Caco-2 (cell line): ENCODE data around the gene RPL38. TPM values are rescaled to one million over a fixed set of nuclear protein-coding genes. Genes with fewer than 3 reads are reported as not detected.

Experiments
- BruUV-seq: library from RNA; stranded (reverse); fragments of 400-500 nt; replicated peaks from 2 replicates; lab custom pipeline; 2021; lab: Mats Ljungman, UMichigan
- CTCF ChIA-PET: fragments of 300-600 bp; sonication (Branson Sonifier 250); formaldehyde crosslinking; loops from one replicate; lab custom pipeline; 2022; ENCODE audit warnings: antibody characterized with exemption; lab: Charles Lee
- POLR2A ChIA-PET: fragments of 300-600 bp; sonication (Branson Sonifier 250); formaldehyde crosslinking; loops from one replicate; lab custom pipeline; 2022; ENCODE audit warnings: antibody characterized with exemption; lab: Charles Lee
- DNase-seq, 2 experiments: peaks; one replicate each; pipeline versions ENCODE4 v3.0.0 to v3.0.0-alpha.2; 2020 to 2022
- H3K27me3 ChIP-seq: replicated peaks from 2 replicates; pipeline ENCODE4 v1.6.0; 2011; ENCODE audit warnings: low read length; ENCODE audit not compliant: control insufficient read depth, insufficient read depth
- H3K36me3 ChIP-seq: 2 replicates; pipeline ENCODE4 v1.5.1; 2011; ENCODE audit warnings: low read length; ENCODE audit not compliant: control insufficient read depth, insufficient read depth
- H3K4me1 ChIP-seq: fragments of 250-450 bp; sonication (Bioruptor Pico); 2 replicates; pipeline ENCODE4 v1.5.1; 2020; ENCODE audit warnings: mild to moderate bottlenecking
- H3K4me3 ChIP-seq: 2 replicates; pipeline ENCODE4 v1.5.1; 2011; ENCODE audit warnings: low read depth, mild to moderate bottlenecking, control low read depth, low read length
- H3K9me3 ChIP-seq: fragments of 250-450 bp; sonication (Bioruptor Pico); 2 replicates; pipeline ENCODE4 v1.5.1; 2020; ENCODE audit warnings: mild to moderate bottlenecking, moderate library complexity
- H3K27ac Mint-ChIP-seq: one replicate; pipeline ENCODE4 v1.8.0; 2022; ENCODE audit warnings: mixed read lengths; ENCODE audit not compliant: unreplicated experiment
- H3K27me3 Mint-ChIP-seq: one replicate; pipeline ENCODE4 v1.8.0; 2022; ENCODE audit warnings: mixed read lengths; ENCODE audit not compliant: insufficient read depth, unreplicated experiment
- H3K36me3 Mint-ChIP-seq: one replicate; pipeline ENCODE4 v1.8.0; 2022; ENCODE audit warnings: mild to moderate bottlenecking, mixed read lengths; ENCODE audit not compliant: insufficient read depth, unreplicated experiment
- H3K4me1 Mint-ChIP-seq: one replicate; pipeline ENCODE4 v1.8.0; 2022; ENCODE audit warnings: low read depth, mixed read lengths; ENCODE audit not compliant: unreplicated experiment
- H3K4me3 Mint-ChIP-seq: one replicate; pipeline ENCODE4 v1.8.0; 2022; ENCODE audit warnings: mild to moderate bottlenecking, moderate library complexity, mixed read lengths; ENCODE audit not compliant: unreplicated experiment
- H3K9me3 Mint-ChIP-seq: one replicate; pipeline ENCODE4 v1.8.0; 2022; ENCODE audit warnings: mixed read lengths; ENCODE audit not compliant: unreplicated experiment
- intact Hi-C: fragments of 100-400 bp; cut with micrococcal nuclease; formaldehyde crosslinking; loops from one replicate; pipeline ENCODE4 v1.10.0; 2022; ENCODE audit not compliant: unreplicated experiment
- total RNA-seq: library from RNA; stranded (reverse); gene quantifications from 2 replicates; pipeline ENCODE4 v1.2.3, GENCODE V29; 2022
- TF ChIP-seq, protein P1 (sequence below), 2 experiments: fragments of 200-600 bp in 1 of 2; IDR thresholded peaks; 1 replicate in 1 of 2; 2 replicates in 1 of 2; pipeline versions ENCODE4 v1.5.1 to v1.8.0; 2011 to 2022; ENCODE audit warnings: antibody characterized with exemption in 1 of 2, control low read depth in 1 of 2, inconsistent platforms in 1 of 2, low read depth in 1 of 2, low read length in 1 of 2, mild to moderate bottlenecking in 1 of 2, moderate library complexity in 1 of 2; ENCODE audit not compliant: insufficient read depth in 1 of 2, severe bottlenecking in 1 of 2, unreplicated experiment in 1 of 2

Gene RPL38
- total RNA-seq, 1 experiment from 2014 or later, result 1,319 TPM

DNA sequence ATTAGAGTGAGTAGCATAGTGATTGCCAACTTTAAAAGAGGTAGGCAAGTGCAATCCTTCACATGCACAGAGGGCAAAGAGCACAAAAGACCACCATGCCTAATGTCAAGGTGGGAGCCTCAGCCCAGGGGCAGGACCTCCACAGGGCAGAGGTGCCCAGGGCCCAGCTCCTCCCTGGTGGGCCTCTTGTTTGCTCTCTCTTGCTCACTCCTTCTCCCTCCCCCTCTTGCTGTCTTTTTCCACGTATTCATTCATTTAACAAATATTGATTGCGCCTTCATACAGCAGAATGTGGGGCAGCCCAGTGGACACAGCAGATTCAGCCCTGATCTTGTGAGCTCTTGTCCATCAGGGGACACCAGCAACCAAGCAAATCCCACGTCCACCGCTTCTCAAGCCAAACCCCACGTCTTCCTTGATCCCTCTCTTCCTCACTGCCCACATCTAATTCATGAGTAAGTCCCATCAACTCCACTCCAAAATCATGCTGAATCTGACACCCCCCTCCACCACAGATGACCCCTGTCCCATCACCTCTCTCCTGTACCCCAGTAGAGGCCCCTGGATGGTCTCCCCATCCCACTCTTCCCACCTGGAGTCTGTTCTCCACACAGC lies 44.1 kb upstream of the RPL38 start:
- intact Hi-C loops, result no loop called here
- Histone ChIP-seq H3K27me3 (no peaks in the 10 kb centered on the region), H3K36me3 (no peaks in the 10 kb centered on the region), H3K4me1 (no peaks in the 10 kb centered on the region), H3K9me3 (no peaks in the 10 kb centered on the region; the same call in 1 of the 2 replicates), H3K4me3 (no peak overlapping the region)
- no TSS peak for BruUV-seq
- H3K4me3 Mint-ChIP-seq, result no peak overlapping the region
- TF ChIP-seq, protein P1, sequence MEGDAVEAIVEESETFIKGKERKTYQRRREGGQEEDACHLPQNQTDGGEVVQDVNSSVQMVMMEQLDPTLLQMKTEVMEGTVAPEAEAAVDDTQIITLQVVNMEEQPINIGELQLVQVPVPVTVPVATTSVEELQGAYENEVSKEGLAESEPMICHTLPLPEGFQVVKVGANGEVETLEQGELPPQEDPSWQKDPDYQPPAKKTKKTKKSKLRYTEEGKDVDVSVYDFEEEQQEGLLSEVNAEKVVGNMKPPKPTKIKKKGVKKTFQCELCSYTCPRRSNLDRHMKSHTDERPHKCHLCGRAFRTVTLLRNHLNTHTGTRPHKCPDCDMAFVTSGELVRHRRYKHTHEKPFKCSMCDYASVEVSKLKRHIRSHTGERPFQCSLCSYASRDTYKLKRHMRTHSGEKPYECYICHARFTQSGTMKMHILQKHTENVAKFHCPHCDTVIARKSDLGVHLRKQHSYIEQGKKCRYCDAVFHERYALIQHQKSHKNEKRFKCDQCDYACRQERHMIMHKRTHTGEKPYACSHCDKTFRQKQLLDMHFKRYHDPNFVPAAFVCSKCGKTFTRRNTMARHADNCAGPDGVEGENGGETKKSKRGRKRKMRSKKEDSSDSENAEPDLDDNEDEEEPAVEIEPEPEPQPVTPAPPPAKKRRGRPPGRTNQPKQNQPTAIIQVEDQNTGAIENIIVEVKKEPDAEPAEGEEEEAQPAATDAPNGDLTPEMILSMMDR (IDR thresholded peaks at IDR 0.05; ENCODE audit: insufficient read depth in 1 of 2, low read depth in 1 of 2, low read length in 1 of 2, severe bottlenecking in 1 of 2, unreplicated experiment in 1 of 2), result no peak
- POLR2A ChIA-PET, result no interaction called here
- H3K9me3 Mint-ChIP-seq, result no peaks in the 10 kb centered on the region
- H3K27me3 Mint-ChIP-seq, result peaks cover 15% of the 10 kb centered on the region
- CTCF ChIA-PET, result no interaction called here
- DNase-seq, result no peak
- no peaks in the 10 kb centered on the region for H3K36me3 Mint-ChIP-seq
- H3K4me1 Mint-ChIP-seq, result no peaks in the 10 kb centered on the region
- H3K27ac Mint-ChIP-seq, result no peak overlapping the region

DNA sequence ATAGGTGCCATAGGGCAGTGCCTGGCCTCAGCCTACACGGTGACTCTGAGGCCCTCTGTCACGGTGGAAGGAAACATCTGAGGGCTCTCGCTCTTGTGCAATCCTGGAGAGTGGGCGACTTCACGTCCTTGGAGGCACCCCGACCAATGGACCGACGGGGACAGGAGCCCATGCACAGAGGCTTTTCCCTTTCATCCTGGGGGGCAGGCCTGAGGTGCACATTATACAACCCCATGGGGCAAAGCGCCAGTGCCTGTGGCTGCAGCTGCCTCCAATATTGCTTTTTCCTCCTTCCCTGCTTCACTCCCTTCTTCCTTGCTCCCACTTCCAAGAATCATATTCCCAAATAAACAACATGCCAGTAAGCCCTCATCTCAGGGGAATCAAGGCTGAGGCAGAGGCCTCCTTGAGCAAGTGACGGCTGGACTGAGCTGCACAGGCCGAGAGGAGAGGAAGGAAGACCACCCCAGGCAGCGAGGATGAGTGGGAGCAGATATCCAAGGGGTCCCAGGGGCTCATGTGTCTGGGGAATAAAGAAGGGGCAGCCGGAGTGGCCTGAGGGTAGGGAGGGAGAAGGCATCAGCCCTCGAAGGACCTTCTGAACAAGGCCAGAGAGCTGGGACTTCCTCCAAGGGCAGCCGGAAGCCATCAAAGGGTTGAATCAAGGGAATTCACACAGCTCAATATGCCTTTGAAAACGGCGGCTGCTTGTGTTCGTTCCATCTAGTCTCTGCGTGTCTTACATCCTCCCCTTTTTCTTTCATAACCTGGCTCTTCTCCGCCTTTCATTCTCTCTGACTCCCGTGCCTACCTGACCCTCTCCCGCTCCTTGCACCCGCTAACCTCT lies 42.6 kb upstream of the RPL38 start:
- no peak overlapping the region for H3K27ac Mint-ChIP-seq
- Histone ChIP-seq H3K4me3 (no peak overlapping the region), H3K27me3 (no peaks in the 10 kb centered on the region), H3K9me3 (no peaks in the 10 kb centered on the region; the same call in 1 of the 2 replicates), H3K4me1 (no peaks in the 10 kb centered on the region), H3K36me3 (no peaks in the 10 kb centered on the region)
- no TSS peak for BruUV-seq
- ChIA-PET POLR2A (no interaction called here), CTCF (no interaction called here)
- no peaks in the 10 kb centered on the region for H3K36me3 Mint-ChIP-seq
- H3K27me3 Mint-ChIP-seq, result peaks cover 10% of the 10 kb centered on the region
- no peak overlapping the region for H3K4me3 Mint-ChIP-seq
- TF ChIP-seq, protein P1 (IDR thresholded peaks at IDR 0.05; ENCODE audit: insufficient read depth in 1 of 2, low read depth in 1 of 2, low read length in 1 of 2, severe bottlenecking in 1 of 2, unreplicated experiment in 1 of 2), result no peak
- intact Hi-C loops, result no loop called here
- H3K9me3 Mint-ChIP-seq, result no peaks in the 10 kb centered on the region
- H3K4me1 Mint-ChIP-seq, result no peaks in the 10 kb centered on the region
- no peak for DNase-seq

DNA sequence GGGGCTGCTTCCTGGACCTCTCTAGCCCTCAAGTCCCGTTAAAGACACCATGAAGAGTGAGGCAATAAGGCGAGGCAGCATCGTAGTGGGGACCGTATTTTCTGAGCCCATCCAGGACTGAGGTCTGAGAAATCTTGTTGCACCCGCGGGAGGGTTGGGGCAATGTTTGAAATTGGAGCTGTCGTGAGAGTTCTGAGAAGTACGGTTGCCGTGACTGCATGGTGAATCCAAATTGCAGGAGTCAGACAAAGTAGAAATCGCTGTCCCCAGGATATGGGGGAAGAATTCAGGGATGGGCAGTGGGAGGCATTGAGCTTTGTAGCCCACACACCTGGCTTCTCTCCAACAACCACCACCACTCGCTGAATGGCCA lies 42.0 kb upstream of the RPL38 start:
- Mint-ChIP-seq H3K4me1 (no peaks in the 10 kb centered on the region), H3K36me3 (no peaks in the 10 kb centered on the region), H3K27ac (no peak overlapping the region), H3K4me3 (no peak overlapping the region), H3K27me3 (peaks cover 10% of the 10 kb centered on the region), H3K9me3 (no peaks in the 10 kb centered on the region)
- no peak for DNase-seq
- no peaks in the 10 kb centered on the region for H3K27me3 ChIP-seq
- H3K9me3 ChIP-seq, result no peaks in the 10 kb centered on the region; the same call in 1 of the 2 replicates
- intact Hi-C loops, result no loop called here
- H3K4me3 ChIP-seq, result no peak overlapping the region
- H3K4me1 ChIP-seq, result no peaks in the 10 kb centered on the region
- CTCF ChIA-PET, result no interaction called here
- POLR2A ChIA-PET, result no interaction called here
- TF ChIP-seq, protein P1 (IDR thresholded peaks at IDR 0.05; ENCODE audit: insufficient read depth in 1 of 2, low read depth in 1 of 2, low read length in 1 of 2, severe bottlenecking in 1 of 2, unreplicated experiment in 1 of 2), result no peak
- no TSS peak for BruUV-seq
- H3K36me3 ChIP-seq, result no peaks in the 10 kb centered on the region
